IMR-90 (cell line): Measurements from ENCODE around the gene C16orf86. TPM values are rescaled to one million over a fixed set of nuclear protein-coding genes. Genes with fewer than 3 reads are reported as not detected.

Source experiments
- ATAC-seq: fragments of 200-7000 bp; cut with Tn5 transposase; 2 replicates; pipeline ENCODE4 v1.9.1; 2020; ENCODE audit warnings: low read depth, mild to moderate bottlenecking, moderate library complexity
- BruUV-seq: library from RNA; stranded (reverse); fragments of 400-500 nt; replicated peaks from 2 replicates; lab custom pipeline; 2021; lab: Mats Ljungman, UMichigan
- CTCF ChIA-PET: fragments of 300-600 bp; formaldehyde crosslinking; extraction: SDS; loops from one replicate; lab custom pipeline; 2021; ENCODE audit warnings: antibody characterized with exemption; lab: Yijun Ruan, JAX
- POLR2A ChIA-PET: fragments of 300-600 bp; sonication (Branson Sonifier 250); formaldehyde crosslinking; loops from one replicate; lab custom pipeline; 2022; ENCODE audit warnings: antibody characterized with exemption; ENCODE audit not compliant: unreplicated experiment; lab: Charles Lee
- DNase-seq: peaks from one replicate; pipeline ENCODE4 v3.0.0; 2013
- H2AFZ ChIP-seq: replicated peaks from 2 replicates; pipeline ENCODE3; 2013; ENCODE audit warnings: low read length, mild to moderate bottlenecking; ENCODE audit not compliant: poor library complexity
- H2AK5ac ChIP-seq: 2 replicates; pipeline ENCODE4 v1.6.1; 2013; ENCODE audit warnings: low read depth, low read length, inconsistent platforms
- H2AK9ac ChIP-seq: replicated peaks from 2 replicates; pipeline ENCODE3; 2013; ENCODE audit warnings: mild to moderate bottlenecking, low read depth, low read length, moderate library complexity; ENCODE audit not compliant: poor library complexity
- H2BK120ac ChIP-seq: 2 replicates; pipeline ENCODE4 v1.6.1; 2013; ENCODE audit warnings: low read depth, low read length, inconsistent platforms
- H2BK15ac ChIP-seq: 3 replicates; pipeline ENCODE4 v1.6.1; 2013; ENCODE audit warnings: low read depth, low read length, inconsistent platforms
- H2BK20ac ChIP-seq: 2 replicates; pipeline ENCODE4 v1.6.1; 2013; ENCODE audit warnings: low read depth, mild to moderate bottlenecking, inconsistent platforms, low read length, moderate library complexity
- H2BK5ac ChIP-seq: 2 replicates; pipeline ENCODE4 v1.6.1; 2013; ENCODE audit warnings: mild to moderate bottlenecking, low read depth, low read length, inconsistent platforms; ENCODE audit not compliant: poor library complexity, severe bottlenecking
- H3K14ac ChIP-seq: replicated peaks from 2 replicates; pipeline ENCODE4 v1.6.1; 2013; ENCODE audit warnings: low read depth, low read length, inconsistent platforms
- H3K18ac ChIP-seq: 2 replicates; pipeline ENCODE4 v1.6.1; 2013; ENCODE audit warnings: low read depth, low read length, control low read depth
- H3K23ac ChIP-seq: 2 replicates; pipeline ENCODE4 v1.6.1; 2013; ENCODE audit warnings: low read depth, low read length, inconsistent platforms
- H3K27ac ChIP-seq: 2 replicates; pipeline ENCODE4 v1.5.1; 2013; ENCODE audit warnings: mild to moderate bottlenecking, control low read depth, low read length; ENCODE audit not compliant: insufficient read depth
- H3K27me3 ChIP-seq: 2 replicates; pipeline ENCODE4 v1.6.1; 2013; ENCODE audit warnings: low read length; ENCODE audit not compliant: control insufficient read depth, insufficient read depth
- H3K36me3 ChIP-seq: 2 replicates; pipeline ENCODE4 v1.6.1; 2013; ENCODE audit warnings: low read length, mixed read lengths; ENCODE audit not compliant: control insufficient read depth, insufficient read depth
- H3K4ac ChIP-seq: 2 replicates; pipeline ENCODE4 v1.6.1; 2013; ENCODE audit warnings: low read depth, low read length, inconsistent platforms
- H3K4me1 ChIP-seq: 2 replicates; pipeline ENCODE4 v1.6.1; 2013; ENCODE audit warnings: low read length, mixed read lengths; ENCODE audit not compliant: control insufficient read depth, insufficient read depth
- H3K4me2 ChIP-seq: 2 replicates; pipeline ENCODE4 v1.6.1; 2013; ENCODE audit warnings: low read depth, mild to moderate bottlenecking, control low read depth, low read length, moderate library complexity
- H3K4me3 ChIP-seq: 2 replicates; pipeline ENCODE4 v1.5.1; 2013; ENCODE audit warnings: low read depth, mild to moderate bottlenecking, control low read depth, low read length, moderate library complexity; ENCODE audit not compliant: insufficient read depth
- H3K56ac ChIP-seq: 2 replicates; pipeline ENCODE4 v1.6.1; 2013; ENCODE audit warnings: low read length, inconsistent platforms; ENCODE audit not compliant: insufficient read depth; ENCODE audit errors: extremely low read depth
- H3K79me1 ChIP-seq, 2 experiments: 2 replicates each; pipeline ENCODE4 v1.6.1; 2013; ENCODE audit warnings: low read length in 2 of 2, inconsistent platforms in 1 of 2, low read depth in 1 of 2
- H3K9ac ChIP-seq: 2 replicates; pipeline ENCODE4 v1.6.1; 2013; ENCODE audit warnings: low read depth, low read length, control low read depth
- H3K9me1 ChIP-seq: 2 replicates; pipeline ENCODE4 v1.6.1; 2013; ENCODE audit warnings: low read length, inconsistent platforms; ENCODE audit not compliant: insufficient read depth
- H3K9me3 ChIP-seq: 2 replicates; pipeline ENCODE4 v1.6.1; 2013; ENCODE audit warnings: low read length; ENCODE audit not compliant: control insufficient read depth, insufficient read depth
- H4K20me1 ChIP-seq: 2 replicates; pipeline ENCODE4 v1.6.1; 2013; ENCODE audit warnings: low read length, inconsistent platforms; ENCODE audit not compliant: insufficient read depth
- H4K5ac ChIP-seq: 2 replicates; pipeline ENCODE4 v1.6.1; 2013; ENCODE audit warnings: mild to moderate bottlenecking, low read depth, low read length, control low read depth
- H4K8ac ChIP-seq, 2 experiments: 2 replicates each; pipeline ENCODE4 v1.6.1; 2013; ENCODE audit warnings: low read depth in 2 of 2, low read length in 2 of 2, control low read depth in 1 of 2, inconsistent platforms in 1 of 2
- H4K91ac ChIP-seq: 2 replicates; pipeline ENCODE4 v1.6.1; 2013; ENCODE audit warnings: low read depth, low read length, inconsistent platforms; ENCODE audit not compliant: insufficient read depth
- BHLHE40 ChIP-seq: fragments of 150-350 bp; IDR thresholded peaks from 2 replicates; pipeline ENCODE4 v1.6.1; 2016; ENCODE audit warnings: mild to moderate bottlenecking, low read depth, low read length
- CEBPB ChIP-seq: IDR thresholded peaks from 2 replicates; pipeline ENCODE4 v1.6.1; 2012; ENCODE audit warnings: low read depth, low read length, improper control_type of control experiment
- CTCF ChIP-seq: conservative IDR thresholded peaks from 2 replicates; pipeline ENCODE4 v1.5.1; 2012; ENCODE audit warnings: mild to moderate bottlenecking, low read depth, low read length, improper control_type of control experiment
- ELK1 ChIP-seq: fragments of 150-350 bp; IDR thresholded peaks from 2 replicates; pipeline ENCODE4 v1.6.1; 2016; ENCODE audit warnings: low read depth, mild to moderate bottlenecking, low read length, moderate library complexity, borderline replicate concordance
- FOS ChIP-seq: fragments of 150-350 bp; IDR thresholded peaks from 2 replicates; pipeline ENCODE4 v1.6.1; 2016; ENCODE audit warnings: low read depth, low read length
- MAFK ChIP-seq: IDR thresholded peaks from 2 replicates; pipeline ENCODE4 v1.6.1; 2012; ENCODE audit warnings: low read depth, low read length, improper control_type of control experiment
- MAZ ChIP-seq: IDR thresholded peaks from 2 replicates; pipeline ENCODE4 v1.6.1; 2012; ENCODE audit warnings: low read depth, mild to moderate bottlenecking, low read length, improper control_type of control experiment, moderate library complexity, borderline replicate concordance
- MXI1 ChIP-seq: IDR thresholded peaks from 2 replicates; pipeline ENCODE4 v1.6.1; 2012; ENCODE audit warnings: low read depth, mild to moderate bottlenecking, low read length, moderate library complexity, borderline replicate concordance
- NFE2L2 ChIP-seq: fragments of 150-350 bp; IDR thresholded peaks from 2 replicates; pipeline ENCODE4 v1.6.1; 2016; ENCODE audit warnings: low read depth, mild to moderate bottlenecking, low read length
- POLR2A ChIP-seq: IDR thresholded peaks from 2 replicates; pipeline ENCODE4 v1.6.1; 2012; ENCODE audit warnings: mild to moderate bottlenecking, low read depth, low read length
- RAD21 ChIP-seq: IDR thresholded peaks from 2 replicates; pipeline ENCODE4 v1.6.1; 2012; ENCODE audit warnings: low read length, improper control_type of control experiment
- RCOR1 ChIP-seq: IDR thresholded peaks from 2 replicates; pipeline ENCODE4 v1.6.1; 2012; ENCODE audit warnings: mild to moderate bottlenecking, low read length, improper control_type of control experiment; ENCODE audit not compliant: insufficient replicate concordance
- RFX5 ChIP-seq: IDR thresholded peaks from 2 replicates; pipeline ENCODE4 v1.8.0; 2012; ENCODE audit warnings: low read depth, mild to moderate bottlenecking, low read length, moderate library complexity
- SMC3 ChIP-seq: fragments of 150-350 bp; IDR thresholded peaks from 2 replicates; pipeline ENCODE4 v1.6.1; 2016; ENCODE audit warnings: low read depth, mild to moderate bottlenecking, antibody characterized with exemption, low read length, moderate library complexity
- USF2 ChIP-seq: fragments of 150-350 bp; IDR thresholded peaks from 2 replicates; pipeline ENCODE4 v1.6.1; 2017; ENCODE audit warnings: mild to moderate bottlenecking, antibody characterized with exemption, low read length, low read depth
- WGBS, 2 experiments: methylation state at CpG; one replicate each; pipeline versions ENCODE4 v1.1.5 to v1.1.7; 2013; ENCODE audit warnings: missing lambda C conversion rate in 2 of 2; ENCODE audit not compliant: insufficient read length in 1 of 2; ENCODE audit errors: extremely low coverage in 2 of 2; 5-methylcytosine and 5-hydroxymethylcytosine counted together
- dilution Hi-C: fragments of 300-500 bp; cut with HindIII; formaldehyde crosslinking; loops from one replicate; pipeline ENCODE4 v1.14.3; 2018; ENCODE audit warnings: low sequenced_read_pairs; ENCODE audit not compliant: unreplicated experiment
- in situ Hi-C: fragments of 300-500 bp; cut with MboI; formaldehyde crosslinking; loops from 3 replicates; pipeline ENCODE4 v1.14.3; 2019; ENCODE audit warnings: low sequenced_read_pairs, inconsistent platforms, mixed read lengths
- intact Hi-C: fragments of 100-400 bp; cut with micrococcal nuclease; formaldehyde crosslinking; loops from 2 replicates; pipeline ENCODE4 v1.10.0; 2022
- polyA plus RNA-seq, 3 experiments: library from polyadenylated mRNA; depleted of rRNA; stranded (reverse); fragments of >200 nt; gene quantifications; 2 replicates each; pipeline ENCODE4 v1.2.3, GENCODE V29; 2012; ENCODE audit warnings: low replicate concordance in 1 of 3
- total RNA-seq: library from RNA; depleted of rRNA; stranded (reverse); fragments of >200 nt; gene quantifications from 2 replicates; pipeline ENCODE4 v1.2.3, GENCODE V29; 2012

C16orf86 gene
- total and polyA plus RNA-seq, 2 of the 4 experiments (the other 2 are of a cell fraction): 0.54 to 0.70 TPM

GRCh38 chr16:67697422-67698185, 31.0 kb downstream of the C16orf86 start:
- H3K4me1 ChIP-seq: no peaks in the 10 kb centered on the region
- no peak overlapping the region for H3K27ac ChIP-seq
- in situ Hi-C loops: no loop called here
- no peak overlapping the region for H3K56ac ChIP-seq
- no peak overlapping the region for H3K4me2 ChIP-seq
- CTCF ChIA-PET: no interaction called here
- no peak for TF ChIP-seq RAD21
- TF ChIP-seq BHLHE40: no peak
- TF ChIP-seq MXI1: no peak
- TF ChIP-seq CEBPB: no peak
- no peak for TF ChIP-seq NFE2L2
- no peak for TF ChIP-seq RFX5
- no peak for TF ChIP-seq MAFK
- TF ChIP-seq SMC3: no peak
- TF ChIP-seq USF2: no peak
- TF ChIP-seq ELK1: no peak
- no peak for TF ChIP-seq CTCF
- TF ChIP-seq MAZ: no peak
- no peak for TF ChIP-seq POLR2A
- no peak for TF ChIP-seq FOS
- TF ChIP-seq RCOR1: no peak
- DNase-seq (no peak), ATAC-seq (no peak)
- dilution Hi-C loops: no loop called here
- H4K5ac ChIP-seq: no peak overlapping the region
- H3K36me3 ChIP-seq: no peaks in the 10 kb centered on the region
- no peak overlapping the region for H4K91ac ChIP-seq
- H2BK20ac ChIP-seq: no peak overlapping the region
- H2BK15ac ChIP-seq: no peak overlapping the region
- H4K8ac ChIP-seq: no peak overlapping the region
- H3K79me1 ChIP-seq: peaks cover 8 to 50% of the 10 kb centered on the region in 2 experiments
- peaks cover 9% of the 10 kb centered on the region; the same call in 1 of the 2 replicates for H3K9me1 ChIP-seq
- H3K9ac ChIP-seq: no peak overlapping the region
- no peak overlapping the region for H3K23ac ChIP-seq
- no peak overlapping the region for H2AK9ac ChIP-seq
- H2AK5ac ChIP-seq: no peak overlapping the region
- no peak overlapping the region for H2AFZ ChIP-seq
- POLR2A ChIA-PET: no interaction called here
- no TSS peak for BruUV-seq
- H3K27me3 ChIP-seq: no peaks in the 10 kb centered on the region
- H3K18ac ChIP-seq: no peak overlapping the region
- WGBS, 2 experiments: no CpG with 5 or more reads among the region's 4 CpGs
- intact Hi-C loops: no loop called here
- H3K9me3 ChIP-seq: no peaks in the 10 kb centered on the region
- no peak overlapping the region for H3K14ac ChIP-seq
- no peak overlapping the region for H2BK120ac ChIP-seq
- H2BK5ac ChIP-seq: no peak overlapping the region
- no peak overlapping the region for H3K4ac ChIP-seq
- peaks cover 12% of the 10 kb centered on the region; the same call in 1 of the 2 replicates for H4K20me1 ChIP-seq
- H3K4me3 ChIP-seq: no peak overlapping the region
